Naive thymus-derived CD4-positive, alpha-beta T cell (primary cell): ENCODE results near the gene SPHK2. TPM values are rescaled to one million over a fixed set of nuclear protein-coding genes. Genes with fewer than 3 reads are reported as not detected.
A peak's percentile ranks its signal among the peaks of the same experiment; 100 is the strongest.
"Not testable (repeated sequence)": the region's sequence is repeated elsewhere in the genome, so short reads cannot be mapped to it uniquely, and the experiment has no call there.

Source experiments
- ATAC-seq: fragments of 150-1000 bp; cut with Tn5 transposase; 2 replicates; pipeline ENCODE4 v1.10.0; 2021; ENCODE audit warnings: mild to moderate bottlenecking, moderate library complexity
- CTCF ChIA-PET: fragments of 350-600 bp; sonication (Branson Sonifier 250); formaldehyde crosslinking; loops from one replicate; lab custom pipeline; 2021; ENCODE audit warnings: antibody characterized with exemption; lab: Charles Lee
- POLR2A ChIA-PET: fragments of 350-600 bp; sonication (Branson Sonifier 250); formaldehyde crosslinking; loops from one replicate; lab custom pipeline; 2021; ENCODE audit warnings: antibody characterized with exemption, inconsistent platforms; lab: Charles Lee
- DNase-seq, 9 donors: peaks; one replicate each; pipeline versions ENCODE4 v3.0.0 to v3.0.0-alpha.2; 2020 to 2022; ENCODE audit warnings: mixed read lengths in 1 of 9
- H3K27ac ChIP-seq: one replicate; pipeline ENCODE4 v1.7.0; 2013; ENCODE audit warnings: mild to moderate bottlenecking, low read depth, low read length, moderate library complexity
- H3K27me3 ChIP-seq, 2 donors: one replicate each; pipeline ENCODE4 v1.7.0; 2013; ENCODE audit warnings: low read length in 2 of 2, mild to moderate bottlenecking in 2 of 2, moderate library complexity in 2 of 2; ENCODE audit not compliant: control insufficient read depth in 2 of 2, insufficient read depth in 2 of 2
- H3K36me3 ChIP-seq, 3 experiments: 1 replicate in 2 of 3; 2 replicates in 1 of 3; pipeline ENCODE4 v1.7.0; 2013; ENCODE audit warnings: low read length in 3 of 3, mild to moderate bottlenecking in 3 of 3, moderate library complexity in 1 of 3; ENCODE audit not compliant: insufficient read depth in 3 of 3, control insufficient read depth in 2 of 3
- H3K4me1 ChIP-seq, 2 donors: one replicate each; pipeline ENCODE4 v1.7.0; 2013; ENCODE audit warnings: low read length in 2 of 2, mild to moderate bottlenecking in 2 of 2, moderate library complexity in 1 of 2; ENCODE audit not compliant: control insufficient read depth in 2 of 2, insufficient read depth in 2 of 2
- H3K4me3 ChIP-seq: 2 replicates; pipeline ENCODE4 v1.7.0; 2013; ENCODE audit warnings: mild to moderate bottlenecking, low read length
- H3K9me3 ChIP-seq, 3 experiments: 1 replicate in 2 of 3; 2 replicates in 1 of 3; pipeline ENCODE4 v1.7.0; 2013; ENCODE audit warnings: low read length in 3 of 3; ENCODE audit not compliant: control insufficient read depth in 2 of 3
- H3K27ac Mint-ChIP-seq, 9 donors: one replicate each; pipeline ENCODE4 v1.8.0; 2020 to 2022; ENCODE audit warnings: mixed read lengths in 9 of 9, mild to moderate bottlenecking in 8 of 9, moderate library complexity in 5 of 9, inconsistent platforms in 2 of 9
- H3K27me3 Mint-ChIP-seq, 5 donors: one replicate each; pipeline ENCODE4 v1.8.0; 2021 to 2022; ENCODE audit warnings: mixed read lengths in 5 of 5, mild to moderate bottlenecking in 1 of 5
- H3K36me3 Mint-ChIP-seq, 5 donors: one replicate each; pipeline ENCODE4 v1.8.0; 2020 to 2022; ENCODE audit warnings: mixed read lengths in 5 of 5, mild to moderate bottlenecking in 3 of 5, inconsistent platforms in 1 of 5
- H3K4me1 Mint-ChIP-seq, 7 donors: one replicate each; pipeline ENCODE4 v1.8.0; 2020 to 2022; ENCODE audit warnings: mixed read lengths in 7 of 7, mild to moderate bottlenecking in 3 of 7, inconsistent platforms in 1 of 7
- H3K4me3 Mint-ChIP-seq, 10 donors: one replicate each; pipeline ENCODE4 v1.8.0; 2020 to 2022; ENCODE audit warnings: mild to moderate bottlenecking in 10 of 10, mixed read lengths in 10 of 10, moderate library complexity in 6 of 10, inconsistent platforms in 2 of 10
- H3K9me3 Mint-ChIP-seq, 11 donors: one replicate each; pipeline ENCODE4 v1.8.0; 2020 to 2022; ENCODE audit warnings: mixed read lengths in 11 of 11, mild to moderate bottlenecking in 4 of 11, inconsistent platforms in 1 of 11, moderate library complexity in 1 of 11
- intact Hi-C, 2 donors: fragments of 100-400 bp; cut with micrococcal nuclease; formaldehyde crosslinking; loops; one replicate each; pipeline ENCODE4 v1.15.1; 2023
- polyA plus RNA-seq, 2 donors: library from polyadenylated mRNA; unstranded; fragments of 300-500 nt; fragmentation: Illumina TruSeq; gene quantifications; one replicate each; pipeline ENCODE4 v1.2.3, GENCODE V29; 2021
- total RNA-seq, 6 experiments: library from RNA in 5 of 6; stranded (reverse) in 5 of 6; gene quantifications; 1 replicate in 5 of 6; 2 replicates in 1 of 6; pipeline ENCODE4 v1.2.3 and lab custom pipeline; 2021 to 2026

SPHK2 gene
- total RNA-seq, result 10 to 100 TPM; 20.1 to 34.7 (median 30.5) TPM
- 10 to 100 TPM; 11.2 to 11.7 TPM for polyA plus RNA-seq
- total RNA-seq (lab: John Stamatoyannopoulos, UW), result 16.6 reads per million, percentile 46 among the genes with 10 or more reads in this experiment

- no peaks in the 10 kb centered on the region for H3K27me3 Mint-ChIP-seq
- peak within 1 kb of the TSS; percentile 95 for H3K27ac ChIP-seq
- H3K27me3 ChIP-seq, result no peaks in the 10 kb centered on the region
- peak within 1 kb of the TSS; percentile 96 to 99 (median 98) for H3K27ac Mint-ChIP-seq
- H3K9me3 ChIP-seq, result no peaks in the 10 kb centered on the region
- DNase-seq, result peak; percentile 89 to 97 (median 95)
- peak; percentile 89 for ATAC-seq
- intact Hi-C loops, result loop anchor here (1.0 to 10.0 kb wide), 14 partner anchors 18 to 1026 kb away; partner anchors contain the start of genes CYTH2 (in 2 of the 2), DBP (in 2 of the 2), GRWD1 (in 2 of the 2) and CA11 (in 1 of the 2)
- H3K4me3 ChIP-seq, result peak within 1 kb of the TSS; percentile 96
- POLR2A ChIA-PET, result interaction anchor here (0.5 to 5.2 kb wide), 26 partner anchors 8 to 1258 kb away, joined by 3 to 73 read pairs (median 4); partner anchors contain the start of genes AKT1S1, CA11, DBP and KPTN
- H3K4me1 ChIP-seq, result peaks cover 26 to 45% of the 10 kb centered on the region in 2 donors
- H3K4me3 Mint-ChIP-seq, result peak within 1 kb of the TSS; percentile 88 to 99 (median 96)
- H3K4me1 Mint-ChIP-seq, result peaks cover 40 to 64% (median 54%) of the 10 kb centered on the region in 7 donors
- peaks cover 0 to 36% (median 16%) of the 10 kb centered on the region in 3 experiments for H3K36me3 ChIP-seq
- H3K36me3 Mint-ChIP-seq, result peaks cover 0 to 31% (median 14%) of the 10 kb centered on the region in 5 donors
- H3K9me3 Mint-ChIP-seq, result peaks cover 0 to 3% (median 0%) of the 10 kb centered on the region in 11 donors
- CTCF ChIA-PET, result interaction anchor here (0.6 to 1.9 kb wide), 7 partner anchors 9 to 832 kb away, joined by 3 to 9 read pairs (median 4); partner anchors contain the start of gene FUT2
These were observed at the start of gene SPHK2, which contains the start of gene RPL18 for GRCh38 chr19:48618916-48619691. SPHK2 (plus strand) TSS chr19:48619506; CDS start chr19:48620515, 1,009 bp downstream. RPL18 (minus strand) TSS chr19:48619178; CDS start chr19:48619143, 35 bp downstream.

GRCh38 chr19:48569814-48570213 lies 49.5 kb upstream of the SPHK2 start:
- H3K4me1 ChIP-seq, result no peaks in the 10 kb centered on the region
- Mint-ChIP-seq H3K36me3 (no peaks in the 10 kb centered on the region), H3K27me3 (peaks cover 0 to 6% (median 3%) of the 10 kb centered on the region in 5 donors), H3K4me1 (peaks cover 0 to 4% (median 0%) of the 10 kb centered on the region in 7 donors), H3K4me3 (no peak overlapping the region), H3K9me3 (no peaks in the 10 kb centered on the region), H3K27ac (no peak overlapping the region)
- DNase-seq (no peak), ATAC-seq (no peak)
- no peak overlapping the region for H3K27ac ChIP-seq
- no peaks in the 10 kb centered on the region for H3K36me3 ChIP-seq
- no peak overlapping the region for H3K4me3 ChIP-seq
- no peaks in the 10 kb centered on the region for H3K27me3 ChIP-seq
- H3K9me3 ChIP-seq, result no peaks in the 10 kb centered on the region
- ChIA-PET POLR2A (no interaction called here), CTCF (interaction anchor here (0.5 to 0.7 kb wide), 2 partner anchors 24 to 144 kb away, joined by 3 read pairs; no protein-coding TSS in a partner anchor)
- intact Hi-C loops, result no loop called here

- H3K9me3 Mint-ChIP-seq, result no peaks in the 10 kb centered on the region
- CTCF ChIA-PET, result interaction anchor here (1.2 kb wide), 1 partner anchor 12 kb away, joined by 3 read pairs; no protein-coding TSS in a partner anchor
These were observed 47.7 kb upstream of the SPHK2 start for GRCh38 chr19:48571378-48572162.

DNA sequence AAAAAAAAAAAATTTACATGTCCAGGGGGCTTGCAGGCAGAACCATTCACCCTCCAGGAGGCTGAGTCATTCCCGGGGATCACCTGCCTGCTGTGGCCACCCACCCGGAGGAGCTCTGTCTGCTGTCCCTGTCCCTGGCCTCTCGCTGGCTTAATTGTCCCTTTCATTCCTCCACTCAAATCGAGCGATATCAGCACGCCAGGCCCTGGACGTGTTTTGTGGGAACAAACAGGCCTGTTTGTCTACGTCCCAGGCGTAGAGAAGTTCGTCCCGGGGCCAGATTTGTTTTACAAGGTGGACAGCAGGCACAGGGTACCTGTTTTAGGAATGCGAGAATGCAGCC lies 46.2 kb upstream of the SPHK2 start:
- peaks cover 0 to 4% (median 0%) of the 10 kb centered on the region in 5 donors for H3K27me3 Mint-ChIP-seq
- POLR2A ChIA-PET, result no interaction called here
- H3K27me3 ChIP-seq, result no peaks in the 10 kb centered on the region
- no peak overlapping the region for H3K27ac ChIP-seq
- no peak overlapping the region for H3K4me3 Mint-ChIP-seq
- ATAC-seq, result no peak
- H3K36me3 Mint-ChIP-seq, result no peaks in the 10 kb centered on the region
- intact Hi-C loops, result no loop called here
- no peak overlapping the region for H3K27ac Mint-ChIP-seq
- H3K4me3 ChIP-seq, result no peak overlapping the region
- no peaks in the 10 kb centered on the region for H3K9me3 Mint-ChIP-seq
- CTCF ChIA-PET, result interaction anchor here (0.5 to 1.7 kb wide), 2 partner anchors 11 to 390 kb away, joined by 3 to 6 read pairs; no protein-coding TSS in a partner anchor
- H3K4me1 Mint-ChIP-seq, result peaks cover 0 to 4% (median 0%) of the 10 kb centered on the region in 7 donors
- no peaks in the 10 kb centered on the region for H3K9me3 ChIP-seq
- no peaks in the 10 kb centered on the region for H3K36me3 ChIP-seq
- no peak for DNase-seq
- no peaks in the 10 kb centered on the region for H3K4me1 ChIP-seq

More at GRCh38 chr19:48571378-48572162, 47.7 kb upstream of the SPHK2 start:
- H3K27ac ChIP-seq, result no peak overlapping the region
- H3K27me3 ChIP-seq, result no peaks in the 10 kb centered on the region
- Mint-ChIP-seq H3K36me3 (no peaks in the 10 kb centered on the region), H3K27me3 (peaks cover 0 to 6% (median 3%) of the 10 kb centered on the region in 5 donors), H3K27ac (no peak overlapping the region), H3K4me1 (peaks cover 0 to 4% (median 0%) of the 10 kb centered on the region in 7 donors), H3K4me3 (no peak overlapping the region)
- ATAC-seq (no peak), DNase-seq (no peak)
- intact Hi-C loops, result no loop called here
- POLR2A ChIA-PET, result no interaction called here
- no peaks in the 10 kb centered on the region for H3K9me3 ChIP-seq
- H3K4me1 ChIP-seq, result no peaks in the 10 kb centered on the region
- H3K4me3 ChIP-seq, result no peak overlapping the region
- H3K36me3 ChIP-seq, result no peaks in the 10 kb centered on the region

DNA sequence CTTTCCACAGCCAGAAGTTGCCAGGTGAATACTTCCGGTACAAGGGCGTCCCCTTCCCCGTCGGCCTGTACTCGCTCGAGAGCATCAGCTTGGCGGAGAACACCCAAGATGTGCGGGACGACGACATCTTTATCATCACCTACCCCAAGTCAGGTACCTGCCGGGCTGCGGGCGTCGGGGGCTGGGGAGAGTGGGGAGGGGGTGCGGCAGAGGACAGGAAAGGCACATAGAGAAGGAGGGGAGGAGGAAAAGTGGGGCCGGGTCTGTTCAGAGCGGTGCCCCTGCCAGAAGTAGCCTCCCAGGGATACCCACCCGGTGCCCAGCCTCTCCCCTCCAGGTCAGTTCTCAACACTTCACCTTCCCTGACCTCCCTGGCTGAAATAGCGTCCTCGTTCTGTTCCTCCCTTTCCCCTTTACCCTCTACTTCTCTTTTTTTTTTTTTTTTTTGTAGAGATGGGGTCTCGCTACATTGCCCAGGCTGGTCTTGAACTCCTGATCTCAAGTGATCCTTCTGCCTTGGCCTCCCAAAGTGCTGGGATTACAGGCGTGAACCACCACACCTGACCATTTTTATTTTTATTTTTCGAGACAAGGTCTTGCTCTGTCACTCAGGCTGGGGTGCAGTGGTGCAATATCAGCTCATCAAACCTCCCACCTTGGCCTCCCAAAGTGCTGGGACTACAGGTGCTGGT lies 43.2 kb upstream of the SPHK2 start:
- Mint-ChIP-seq H3K27ac (no peak overlapping the region), H3K27me3 (no peaks in the 10 kb centered on the region), H3K4me3 (no peak overlapping the region), H3K9me3 (no peaks in the 10 kb centered on the region), H3K36me3 (no peaks in the 10 kb centered on the region), H3K4me1 (peaks cover 0 to 4% (median 0%) of the 10 kb centered on the region in 7 donors)
- Histone ChIP-seq H3K27ac (no peak overlapping the region), H3K27me3 (no peaks in the 10 kb centered on the region), H3K9me3 (no peaks in the 10 kb centered on the region), H3K4me1 (no peaks in the 10 kb centered on the region), H3K4me3 (no peak overlapping the region), H3K36me3 (no peaks in the 10 kb centered on the region)
- no peak for ATAC-seq
- POLR2A ChIA-PET, result no interaction called here
- CTCF ChIA-PET, result no interaction called here
- intact Hi-C loops, result no loop called here
- no peak for DNase-seq

DNA sequence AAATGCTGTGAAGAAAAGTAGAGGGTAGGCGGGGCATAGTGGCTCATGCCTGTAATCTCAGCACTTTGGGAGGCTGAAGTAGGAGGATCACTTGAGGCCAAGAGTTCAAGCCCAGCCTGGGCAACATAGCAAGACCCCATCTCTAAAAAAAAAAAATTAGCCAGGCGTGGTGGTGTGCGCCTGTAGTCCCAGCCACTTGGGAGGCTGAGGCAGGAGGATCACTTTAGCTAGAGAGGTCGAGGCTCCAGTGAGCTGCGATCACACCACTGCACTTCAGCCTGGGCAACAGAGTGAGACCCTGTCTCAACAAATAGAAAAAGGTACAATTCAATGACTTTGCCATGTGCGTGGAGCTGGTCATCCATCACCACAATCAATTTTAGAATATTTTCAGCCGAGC lies 41.4 kb upstream of the SPHK2 start:
- H3K4me3 ChIP-seq, H3K27me3 ChIP-seq, H3K27me3 Mint-ChIP-seq, H3K27ac Mint-ChIP-seq, H3K4me1 ChIP-seq, H3K4me3 Mint-ChIP-seq, intact Hi-C loops, H3K4me1 Mint-ChIP-seq, H3K9me3 ChIP-seq, POLR2A ChIA-PET, H3K36me3 ChIP-seq, DNase-seq, H3K36me3 Mint-ChIP-seq, ATAC-seq, H3K27ac ChIP-seq, H3K9me3 Mint-ChIP-seq: not testable (repeated sequence)
- CTCF ChIA-PET, result interaction anchor here (0.7 kb wide), 1 partner anchor 1236 kb away, joined by 3 read pairs; no protein-coding TSS in a partner anchor
